ENCODE data around the gene ARID1B. TPM values are rescaled to one million over a fixed set of nuclear protein-coding genes. Genes with fewer than 3 reads are reported as not detected.

Gene ARID1B
- total RNA-seq, 1 donor from 2014 or later: 26.2 TPM

GRCh38 chr6:156984178-156984738 is 207.1 kb downstream of the ARID1B start:
- no peak for DNase-seq (ENCODE audit: low read depth)

GRCh38 chr6:156985309-156985708 is 208.1 kb downstream of the ARID1B start:
- DNase-seq (ENCODE audit: low read depth): no peak

DNA sequence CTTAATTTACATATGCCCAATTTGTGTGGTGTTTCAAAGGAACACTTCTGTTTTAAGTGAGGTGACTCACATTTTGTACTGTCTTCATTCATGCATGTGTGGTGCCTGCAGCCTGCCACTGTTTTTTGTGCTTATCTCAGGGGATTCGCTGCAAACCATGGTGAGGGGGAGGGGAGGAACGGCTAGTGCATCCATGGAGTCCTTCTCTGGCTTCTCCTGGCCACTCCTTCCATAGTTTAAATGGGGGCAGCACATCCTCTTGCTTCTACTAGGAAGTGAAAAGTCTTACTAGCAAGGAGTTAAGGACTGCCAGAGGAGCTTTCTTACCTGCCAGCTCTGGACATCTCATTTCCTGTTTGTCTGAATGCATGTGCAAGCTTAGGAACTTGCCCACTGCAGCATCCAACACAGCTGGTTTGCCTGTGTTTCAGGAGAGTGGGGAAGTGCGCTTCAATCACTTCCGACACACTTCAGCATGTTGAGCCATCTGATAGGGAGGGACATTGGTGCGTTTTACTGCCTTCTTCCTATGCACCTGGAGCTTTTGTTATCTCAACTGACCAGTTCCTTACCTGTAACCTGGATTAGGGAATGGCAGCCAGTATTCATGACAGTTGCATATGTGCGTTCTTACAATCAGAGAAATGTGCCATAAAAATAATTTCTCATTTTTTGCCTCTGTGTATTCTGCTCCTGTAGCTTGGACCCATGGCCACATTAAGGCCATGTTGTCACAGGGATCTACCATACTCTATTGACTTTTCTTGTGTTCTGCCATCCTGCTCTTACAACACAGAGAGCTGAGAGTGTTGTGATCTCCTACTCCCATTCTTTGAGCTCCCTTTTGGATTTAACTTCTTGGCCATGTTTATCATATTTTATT is 211.3 kb downstream of the ARID1B start:
- peak; percentile 10 for DNase-seq (ENCODE audit: low read depth)

DNA sequence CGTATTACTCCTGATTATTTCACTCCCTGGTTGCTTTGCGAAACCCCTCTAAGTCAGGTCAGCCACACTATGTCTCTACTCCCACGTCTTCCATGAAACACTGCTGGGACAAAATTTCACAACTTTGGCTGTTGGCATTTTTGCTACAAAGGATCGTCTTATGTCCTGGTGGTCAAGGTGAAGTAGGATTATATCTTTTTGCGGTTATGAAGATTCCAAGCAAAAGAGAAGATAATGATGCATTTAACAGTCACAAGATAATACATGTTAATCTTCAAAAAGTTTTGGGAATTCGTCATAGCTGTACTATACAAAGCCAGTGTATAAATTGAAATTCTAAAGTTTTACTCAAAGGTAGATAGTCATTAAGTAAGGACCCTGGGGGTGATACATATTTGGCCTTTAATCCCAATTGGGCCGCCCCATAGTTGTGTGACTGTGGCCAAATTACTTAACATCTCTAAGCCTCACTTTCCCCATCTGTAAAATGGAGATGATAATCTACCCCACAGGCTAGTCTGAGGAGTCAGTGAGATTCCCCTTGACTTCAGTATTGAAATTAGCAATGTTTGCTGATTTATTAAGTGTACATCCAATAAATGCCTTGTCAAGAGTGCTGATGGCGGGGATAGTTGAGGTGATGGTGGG is 212.1 kb downstream of the ARID1B start:
- no peak for DNase-seq (ENCODE audit: low read depth)

DNA sequence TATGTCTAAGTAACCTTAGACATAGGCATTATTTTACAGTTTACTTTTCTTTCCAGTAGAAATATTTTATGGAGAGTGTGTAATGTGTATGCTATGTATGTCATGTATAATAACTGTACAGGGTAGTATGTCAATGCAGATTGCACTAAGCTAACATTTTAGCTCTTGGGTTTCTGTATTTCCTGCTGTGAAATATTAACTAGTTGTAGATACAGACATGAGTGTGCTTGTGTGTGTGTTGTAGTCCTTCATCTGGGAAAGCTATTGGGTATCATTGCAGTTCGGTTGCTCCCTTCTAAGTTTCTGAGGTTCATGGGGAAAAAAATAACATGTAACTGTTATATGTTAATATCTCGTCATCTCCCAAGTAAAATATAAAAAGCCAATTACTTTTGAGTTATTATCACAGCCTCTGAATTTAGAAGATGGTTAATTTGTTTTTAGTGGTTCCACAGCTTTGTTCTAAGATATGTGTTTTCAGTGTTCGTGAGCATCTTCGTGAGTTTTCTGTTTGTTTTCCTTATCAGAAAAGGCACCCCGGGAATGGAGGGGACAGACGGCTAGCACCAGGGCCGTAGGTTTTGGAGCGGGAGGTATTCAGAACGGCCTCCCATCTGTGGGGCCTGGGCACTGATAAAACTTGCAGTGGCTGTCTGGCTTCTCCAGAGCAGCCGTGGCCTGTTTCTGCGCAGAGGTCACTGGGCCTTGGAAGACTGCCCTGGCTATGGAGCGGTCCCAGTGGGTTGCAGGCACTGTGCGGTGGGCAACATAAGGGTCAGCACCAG is 215.0 kb downstream of the ARID1B start:
- no peak for DNase-seq (ENCODE audit: low read depth)

DNA sequence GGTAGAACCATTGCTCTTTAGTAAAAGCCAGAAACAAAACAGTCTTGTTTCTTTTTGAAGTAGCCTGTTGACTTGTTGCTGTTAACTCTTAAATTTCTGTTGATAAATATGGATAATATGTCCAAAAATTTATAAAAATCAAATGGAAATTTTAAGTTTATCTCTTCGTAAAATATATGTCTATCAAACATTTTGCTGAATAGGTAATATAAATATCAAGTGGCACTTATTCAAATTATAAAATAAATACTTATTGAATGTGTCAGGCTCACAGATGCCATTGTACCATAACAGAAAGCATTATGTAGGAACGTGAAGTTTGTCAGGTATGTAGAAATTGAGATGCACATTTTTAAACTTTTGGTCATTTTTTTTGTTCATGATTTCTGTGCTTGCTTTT is 216.5 kb downstream of the ARID1B start:
- DNase-seq (ENCODE audit: low read depth): no peak

DNA sequence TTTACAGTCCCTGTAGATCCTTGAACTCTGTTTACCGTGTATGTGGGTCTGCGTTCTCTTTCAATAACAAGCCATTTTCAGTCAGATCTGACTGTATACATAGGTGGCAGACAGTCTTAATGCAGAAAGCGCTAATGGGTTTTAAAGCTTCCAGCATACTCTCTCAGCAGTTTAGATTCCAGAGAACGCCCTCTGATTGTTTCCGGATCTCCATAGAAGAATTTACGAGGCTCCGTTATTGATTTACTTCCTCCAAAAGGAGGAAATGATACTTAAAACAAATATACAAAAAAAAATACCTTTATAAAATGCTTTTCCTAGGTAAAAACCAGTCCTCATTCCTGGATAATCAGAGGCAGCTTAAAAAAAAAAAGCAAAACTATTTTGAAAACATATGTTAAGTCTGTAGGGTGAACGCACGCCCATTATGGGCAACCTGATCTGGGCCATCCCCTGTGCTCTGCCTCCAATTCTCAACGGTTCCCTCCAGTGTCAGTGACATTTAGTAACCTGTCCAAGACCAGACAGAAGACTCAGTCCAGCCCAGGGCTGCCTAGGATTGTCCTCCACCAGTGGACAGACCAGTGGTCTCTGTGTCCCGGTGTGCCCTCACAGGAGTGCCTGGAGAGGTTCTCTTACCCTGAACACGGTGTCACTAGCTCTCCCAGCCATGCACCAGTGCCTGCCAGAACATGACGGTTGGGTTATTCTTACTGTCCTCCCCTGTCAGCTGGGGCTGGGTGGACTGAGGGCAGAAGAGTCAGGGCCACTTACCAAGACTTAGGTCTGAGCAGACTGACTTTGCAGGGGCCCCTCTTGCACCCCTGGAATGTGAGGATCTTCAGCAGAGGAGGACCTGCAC is 217.3 kb downstream of the ARID1B start:
- DNase-seq (ENCODE audit: low read depth): no peak

DNA sequence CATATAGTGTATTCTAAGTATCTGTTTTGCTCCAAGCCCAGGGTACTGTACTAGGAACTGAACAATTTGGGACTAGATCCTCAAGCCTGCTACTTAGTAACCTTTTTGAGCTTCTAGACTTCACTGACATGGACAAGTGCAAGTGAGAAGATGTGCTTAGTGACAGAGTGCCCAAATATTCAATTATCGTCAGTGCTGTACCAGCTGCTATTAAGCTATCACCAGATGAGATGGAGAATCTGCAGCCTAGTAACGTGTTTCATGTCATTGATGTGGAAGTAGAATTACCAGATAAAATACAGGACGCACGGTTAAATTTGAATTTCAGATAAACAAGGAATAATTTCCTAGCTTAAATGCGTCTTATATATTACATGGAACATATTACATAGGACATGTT is 218.3 kb downstream of the ARID1B start:
- DNase-seq (ENCODE audit: low read depth): no peak

- DNase-seq (ENCODE audit: low read depth): no peak
These were observed 219.1 kb downstream of the ARID1B start for GRCh38 chr6:156996265-156996664.

GRCh38 chr6:156998794-156999330 is 221.7 kb downstream of the ARID1B start:
- no peak for DNase-seq (ENCODE audit: low read depth)

DNA sequence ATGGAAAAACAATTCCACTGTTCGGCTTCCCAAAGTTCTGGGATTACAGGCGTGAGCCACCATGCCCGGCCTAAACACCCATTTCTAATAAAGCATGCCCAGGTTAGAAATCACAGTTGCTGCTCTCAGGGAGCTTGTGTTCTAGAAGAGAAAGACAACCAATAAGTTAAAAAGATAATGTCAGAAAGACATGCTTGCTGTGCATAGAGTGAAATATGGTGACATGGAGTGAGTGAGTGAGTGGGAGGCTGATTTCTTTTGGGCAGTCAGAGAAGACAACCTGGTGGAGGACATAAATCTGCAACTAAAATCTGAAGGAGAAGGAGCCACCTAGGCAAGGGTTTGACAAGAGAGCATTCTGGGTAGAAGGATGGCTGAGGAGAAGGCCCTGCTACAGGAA is 222.6 kb downstream of the ARID1B start:
- DNase-seq (ENCODE audit: low read depth): peak; percentile 17

DNA sequence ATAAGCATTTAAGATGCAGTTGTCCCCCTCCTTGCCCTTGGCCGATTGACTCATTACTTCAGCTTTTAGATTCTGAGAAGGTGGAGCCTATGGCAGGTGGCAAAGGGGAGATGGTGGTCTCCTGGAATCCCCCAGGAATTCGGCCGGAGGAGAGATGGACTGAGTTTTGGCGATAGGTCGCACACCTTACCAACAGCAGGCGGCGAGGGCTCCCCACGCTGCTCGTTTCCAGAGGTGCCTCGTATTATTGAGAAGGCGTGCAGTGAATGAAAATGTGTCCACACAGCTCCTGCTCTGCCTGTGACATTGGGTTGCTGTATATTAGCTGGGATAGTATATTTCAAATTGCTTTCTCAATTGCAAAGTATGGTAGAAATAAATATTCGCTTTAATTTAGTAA is 224.5 kb downstream of the ARID1B start:
- DNase-seq (ENCODE audit: low read depth): no peak

- DNase-seq (ENCODE audit: low read depth): no peak
These were observed 225.6 kb downstream of the ARID1B start for GRCh38 chr6:157002774-157003173.

DNA sequence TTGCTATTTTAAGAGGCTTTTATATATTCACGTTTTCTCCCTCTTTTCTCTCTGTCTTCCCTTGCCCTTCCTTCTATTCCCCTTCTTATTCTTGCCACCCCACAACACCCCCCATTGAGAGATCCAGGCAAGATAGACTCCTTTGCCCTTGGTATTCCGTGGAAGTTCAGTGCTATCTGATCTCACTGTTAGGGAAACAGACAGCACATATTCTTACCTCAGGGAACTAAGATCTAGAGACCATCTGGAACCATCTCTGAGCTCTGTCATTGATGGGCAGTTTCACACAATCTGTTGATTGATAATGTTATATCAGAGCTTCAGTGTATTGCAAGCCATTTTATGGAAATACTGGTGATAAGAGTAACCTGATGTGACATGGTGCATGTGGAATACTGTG is 228.8 kb downstream of the ARID1B start:
- no peak for DNase-seq (ENCODE audit: low read depth)

DNA sequence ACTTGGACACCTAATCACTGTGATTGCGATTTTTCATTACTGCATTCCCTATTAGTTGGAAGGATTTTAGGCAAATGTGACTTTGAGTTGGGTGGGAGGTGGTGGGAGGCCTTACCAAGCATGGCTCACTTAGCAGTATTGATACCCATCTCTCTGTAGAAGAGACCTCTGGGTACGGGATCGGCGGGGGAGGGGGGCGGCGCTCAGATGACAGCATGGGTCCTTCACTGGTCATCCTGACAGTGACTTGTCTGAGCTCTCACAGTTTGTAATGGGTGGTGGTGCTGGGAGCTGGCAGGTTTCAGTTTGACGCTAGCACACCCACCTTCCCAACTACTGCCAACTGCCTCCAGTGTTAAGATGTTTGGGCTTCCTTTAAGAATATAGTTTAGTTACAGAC is 231.4 kb downstream of the ARID1B start:
- no peak for DNase-seq (ENCODE audit: low read depth)

DNA sequence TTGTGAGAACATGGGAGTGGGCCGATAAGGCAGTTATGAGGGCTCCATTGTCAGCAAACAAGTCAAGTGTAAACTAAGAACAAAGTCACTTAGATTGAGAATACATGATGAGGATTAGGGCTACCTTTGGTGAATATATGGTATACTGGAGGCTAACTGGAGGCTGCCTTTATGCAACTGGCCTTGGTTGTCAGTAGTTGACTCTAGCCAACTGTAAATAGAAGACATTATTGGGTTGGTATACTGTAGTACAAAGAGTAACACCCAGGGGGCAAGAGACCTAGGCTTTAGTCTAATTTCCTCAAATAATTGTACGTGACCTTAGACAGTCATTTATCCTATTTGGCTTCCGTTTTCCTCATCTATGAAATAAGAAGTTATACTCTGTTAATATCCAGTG is 235.2 kb downstream of the ARID1B start:
- no peak for DNase-seq (ENCODE audit: low read depth)

GRCh38 chr6:157013649-157014304 is 236.6 kb downstream of the ARID1B start:
- no peak for DNase-seq (ENCODE audit: low read depth)

DNA sequence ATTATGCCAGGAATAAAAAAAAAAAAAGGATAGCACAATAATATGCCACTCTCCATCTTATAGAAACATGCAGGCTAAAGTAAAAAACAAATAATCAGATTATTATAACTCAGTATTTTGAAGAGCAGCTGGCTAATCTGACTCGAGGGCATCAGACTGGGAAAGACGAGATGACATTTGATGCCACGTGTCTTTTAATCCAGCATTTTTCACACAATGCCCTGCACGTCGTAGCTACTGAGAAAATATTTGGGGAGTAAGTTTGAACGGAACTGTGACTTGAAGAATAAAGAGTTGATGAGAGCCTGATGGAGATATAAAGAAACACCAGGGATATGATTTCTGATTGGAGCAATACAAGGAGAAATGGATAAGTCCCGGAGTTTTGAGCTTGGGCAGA is 237.7 kb downstream of the ARID1B start:
- no peak for DNase-seq (ENCODE audit: low read depth)

DNA sequence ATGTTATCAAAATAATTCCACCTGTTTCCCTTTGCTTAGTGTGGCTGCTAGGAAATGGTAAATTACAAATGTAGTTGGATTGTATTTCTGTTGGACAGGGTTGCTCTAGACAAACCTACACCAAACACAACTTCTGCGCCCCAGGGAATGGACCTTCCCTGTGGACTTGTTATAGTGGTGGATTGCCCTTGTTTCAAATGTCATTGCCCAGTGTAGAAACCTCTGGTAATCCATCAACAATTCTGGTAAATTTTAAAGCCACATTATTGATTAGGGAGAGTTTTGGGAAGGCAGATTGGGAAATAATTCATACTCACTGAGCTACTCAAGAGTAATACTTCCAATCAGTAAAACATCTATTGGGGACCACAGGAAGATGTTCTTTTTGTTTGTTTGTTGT is 239.8 kb downstream of the ARID1B start:
- no peak for DNase-seq (ENCODE audit: low read depth)

- DNase-seq (ENCODE audit: low read depth): no peak
These were observed 240.7 kb downstream of the ARID1B start for GRCh38 chr6:157017861-157018260.
